Panc1 (cell line): Measurements from ENCODE around the gene SYT5. TPM values are rescaled to one million over a fixed set of nuclear protein-coding genes. Genes with fewer than 3 reads are reported as not detected.

Experiments used
- ATAC-seq: fragments of 200-7000 bp; cut with Tn5 transposase; 2 replicates; pipeline ENCODE4 v1.9.1; 2020; ENCODE audit warnings: mild to moderate bottlenecking, moderate library complexity
- BruUV-seq: library from RNA; stranded (reverse); fragments of 400-500 nt; replicated peaks from 2 replicates; lab custom pipeline; 2021; lab: Mats Ljungman, UMichigan
- CTCF ChIA-PET: fragments of 300-600 bp; sonication (Branson Sonifier 250); formaldehyde crosslinking; loops from one replicate; lab custom pipeline; 2022; ENCODE audit warnings: antibody characterized with exemption; lab: Charles Lee
- POLR2A ChIA-PET: fragments of 300-600 bp; sonication (Branson Sonifier 250); formaldehyde crosslinking; loops from one replicate; lab custom pipeline; 2022; ENCODE audit warnings: antibody characterized with exemption; lab: Charles Lee
- DNase-seq: peaks from one replicate; pipeline ENCODE4 v3.0.0-alpha.2; 2010; ENCODE audit warnings: low read depth, low spot score
- H3K27ac ChIP-seq: 2 replicates; pipeline ENCODE4 v1.5.1; 2011; ENCODE audit warnings: mild to moderate bottlenecking, low read length, inconsistent platforms
- H3K27me3 ChIP-seq: fragments of 200-500 bp; sonication (Bioruptor generic); 2 replicates; pipeline ENCODE4 v1.6.0; 2014; ENCODE audit warnings: low read length, inconsistent platforms; ENCODE audit not compliant: control insufficient read depth, insufficient read depth
- H3K36me3 ChIP-seq: fragments of 200-500 bp; sonication (Bioruptor generic); 2 replicates; pipeline ENCODE4 v1.5.1; 2014; ENCODE audit warnings: inconsistent platforms, mild to moderate bottlenecking, low read length, moderate library complexity; ENCODE audit not compliant: control insufficient read depth, insufficient read depth
- H3K4me1 ChIP-seq: 2 replicates; pipeline ENCODE4 v1.5.1; 2011; ENCODE audit warnings: inconsistent platforms, mild to moderate bottlenecking, low read length, moderate library complexity; ENCODE audit not compliant: control insufficient read depth, insufficient read depth
- H3K4me3 ChIP-seq, 2 experiments: 2 replicates each; pipeline ENCODE4 v1.5.1; 2011 to 2012; ENCODE audit warnings: low read depth in 2 of 2, low read length in 2 of 2, mild to moderate bottlenecking in 2 of 2, inconsistent platforms in 1 of 2, moderate library complexity in 1 of 2
- H3K9me3 ChIP-seq: fragments of 200-500 bp; sonication (Bioruptor generic); 2 replicates; pipeline ENCODE4 v1.5.1; 2014; ENCODE audit warnings: low read depth, mild to moderate bottlenecking, inconsistent platforms, low read length, moderate library complexity; ENCODE audit not compliant: control insufficient read depth, insufficient read depth
- CTCF ChIP-seq: fragments of 450-650 bp; IDR thresholded peaks from 2 replicates; pipeline ENCODE4 v1.5.1; 2017; ENCODE audit warnings: mild to moderate bottlenecking
- POLR2AphosphoS5 ChIP-seq: IDR thresholded peaks from 2 replicates; pipeline ENCODE4 v1.6.1; 2012; ENCODE audit warnings: mild to moderate bottlenecking, low read depth, low read length, moderate library complexity
- REST ChIP-seq, 2 experiments: IDR thresholded peaks; 2 replicates each; pipeline ENCODE4 v1.6.1; 2011 to 2012; ENCODE audit warnings: low read depth in 2 of 2, control low read depth in 1 of 2, low read length in 1 of 2, mild to moderate bottlenecking in 1 of 2, moderate library complexity in 1 of 2; ENCODE audit not compliant: insufficient read depth in 1 of 2
- SIN3A ChIP-seq: IDR thresholded peaks from 2 replicates; pipeline ENCODE4 v1.6.1; 2012; ENCODE audit warnings: low read depth, mild to moderate bottlenecking, low read length, moderate library complexity, borderline replicate concordance; ENCODE audit not compliant: insufficient read depth
- TCF7L2 ChIP-seq: IDR thresholded peaks from 2 replicates; pipeline ENCODE4 v1.6.1; 2011; ENCODE audit warnings: mild to moderate bottlenecking, low read depth, low read length, inconsistent platforms
- in situ Hi-C: cut with HindIII; loops from 2 replicates; pipeline ENCODE4 v1.10.0; 2016; ENCODE audit warnings: low sequenced_read_pairs, low pct_unique_long_range_greater_than_20kb
- intact Hi-C: fragments of 100-400 bp; cut with micrococcal nuclease; formaldehyde crosslinking; loops from one replicate; pipeline ENCODE4 v1.10.0; 2022; ENCODE audit not compliant: unreplicated experiment
- total RNA-seq: library from RNA; stranded (reverse); gene quantifications from one replicate; pipeline ENCODE4 v1.2.1, GENCODE V29; 2021; ENCODE audit not compliant: unreplicated experiment

SYT5 gene
- total RNA-seq, 1 experiment from 2014 or later, result 3.2 TPM

GRCh38 chr19:55160986-55161365 lies 19.1 kb downstream of the SYT5 start:
- no peaks in the 10 kb centered on the region for H3K36me3 ChIP-seq
- H3K27me3 ChIP-seq, result no peaks in the 10 kb centered on the region
- no peak overlapping the region for H3K27ac ChIP-seq
- no peaks in the 10 kb centered on the region for H3K9me3 ChIP-seq
- BruUV-seq, result no TSS peak
- TF ChIP-seq SIN3A (no peak), TCF7L2 (no peak), CTCF (no peak), REST (IDR thresholded peaks at IDR 0.05; ENCODE audit: insufficient read depth in 1 of 2, low read depth in 2 of 2, low read length in 1 of 2) (no peak), POLR2AphosphoS5 (no peak)
- CTCF ChIA-PET, result interaction anchor here (0.9 to 1.2 kb wide), 4 partner anchors 14 to 40 kb away, joined by 3 to 5 read pairs (median 4); no protein-coding TSS in a partner anchor
- POLR2A ChIA-PET, result interaction anchor here (0.6 kb wide), 2 partner anchors 43 to 316 kb away, joined by 3 to 6 read pairs; no protein-coding TSS in a partner anchor
- no peak for DNase-seq
- in situ Hi-C loops (no loop called here), intact Hi-C loops (no loop called here)
- no peak for ATAC-seq
- no peak overlapping the region; a peak in 1 of 4 replicates for H3K4me3 ChIP-seq
- H3K4me1 ChIP-seq, result peaks cover 10% of the 10 kb centered on the region; the same call in 1 of the 2 replicates

- H3K27ac ChIP-seq, result no peak overlapping the region
These were observed 19.7 kb downstream of the SYT5 start for GRCh38 chr19:55160128-55160985.

More at GRCh38 chr19:55160128-55160985, 19.7 kb downstream of the SYT5 start:
- DNase-seq (peak; percentile 77), ATAC-seq (peak; percentile 84)
- TF ChIP-seq POLR2AphosphoS5 (no peak), CTCF (peak; percentile 100), REST (IDR thresholded peaks at IDR 0.05; ENCODE audit: insufficient read depth in 1 of 2, low read depth in 2 of 2, low read length in 1 of 2) (peak in 1 of 2 experiments; percentile 58; a peak in 1 of 4 replicates)
- H3K4me3 ChIP-seq, result no peak overlapping the region; a peak in 1 of 4 replicates
- in situ Hi-C loops, result no loop called here
- ChIA-PET CTCF (interaction anchor here (0.9 to 1.5 kb wide), 7 partner anchors 13 to 40 kb away, joined by 3 to 22 read pairs (median 4); no protein-coding TSS in a partner anchor), POLR2A (interaction anchor here (0.6 kb wide), 3 partner anchors 42 to 334 kb away, joined by 3 to 6 read pairs (median 4); no protein-coding TSS in a partner anchor)
- intact Hi-C loops, result no loop called here
- H3K27me3 ChIP-seq, result no peaks in the 10 kb centered on the region
- H3K36me3 ChIP-seq, result no peaks in the 10 kb centered on the region
- no TSS peak for BruUV-seq
- peaks cover 8% of the 10 kb centered on the region; the same call in 1 of the 2 replicates for H3K4me1 ChIP-seq
- no peaks in the 10 kb centered on the region for H3K9me3 ChIP-seq
